ENCODE data around the gene RUFY4. TPM values are rescaled to one million over a fixed set of nuclear protein-coding genes. Genes with fewer than 3 reads are reported as not detected.
"Not testable (repeated sequence)": the region's sequence is repeated elsewhere in the genome, so short reads cannot be mapped to it uniquely, and the experiment has no call there.

RUFY4 gene
- total RNA-seq, 2 donors from 2014 or later = not detected

GRCh38 chr2:218039171-218039570 lies 29.9 kb upstream of the RUFY4 start:
- WGBS, 2 donors = 84 to 87% methylated on average over 2 of the region's 2 CpGs
- DNase-seq (no peak), ATAC-seq (no peak)
- Histone ChIP-seq H3K27me3 (no peaks in the 10 kb centered on the region), H3K36me3 (replicated peaks in 1 of 2; ENCODE audit: insufficient read depth in 1 of 2, low read depth in 2 of 2) (no peaks in the 10 kb centered on the region), H3K9me3 (no peaks in the 10 kb centered on the region), H3K4me1 (peaks cover 5% of the 10 kb centered on the region), H3K27ac (no peak overlapping the region), H3K4me3 (no peak overlapping the region)
- intact Hi-C loops (cut with DNase I) = loop anchor here (10.0 kb wide), 1 partner anchor 254 kb away; no protein-coding TSS in a partner anchor
- TF ChIP-seq, protein P1, sequence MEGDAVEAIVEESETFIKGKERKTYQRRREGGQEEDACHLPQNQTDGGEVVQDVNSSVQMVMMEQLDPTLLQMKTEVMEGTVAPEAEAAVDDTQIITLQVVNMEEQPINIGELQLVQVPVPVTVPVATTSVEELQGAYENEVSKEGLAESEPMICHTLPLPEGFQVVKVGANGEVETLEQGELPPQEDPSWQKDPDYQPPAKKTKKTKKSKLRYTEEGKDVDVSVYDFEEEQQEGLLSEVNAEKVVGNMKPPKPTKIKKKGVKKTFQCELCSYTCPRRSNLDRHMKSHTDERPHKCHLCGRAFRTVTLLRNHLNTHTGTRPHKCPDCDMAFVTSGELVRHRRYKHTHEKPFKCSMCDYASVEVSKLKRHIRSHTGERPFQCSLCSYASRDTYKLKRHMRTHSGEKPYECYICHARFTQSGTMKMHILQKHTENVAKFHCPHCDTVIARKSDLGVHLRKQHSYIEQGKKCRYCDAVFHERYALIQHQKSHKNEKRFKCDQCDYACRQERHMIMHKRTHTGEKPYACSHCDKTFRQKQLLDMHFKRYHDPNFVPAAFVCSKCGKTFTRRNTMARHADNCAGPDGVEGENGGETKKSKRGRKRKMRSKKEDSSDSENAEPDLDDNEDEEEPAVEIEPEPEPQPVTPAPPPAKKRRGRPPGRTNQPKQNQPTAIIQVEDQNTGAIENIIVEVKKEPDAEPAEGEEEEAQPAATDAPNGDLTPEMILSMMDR (IDR thresholded peaks at IDR 0.05) = no peak
- TF ChIP-seq POLR2A (IDR thresholded peaks at IDR 0.05) = no peak

DNA sequence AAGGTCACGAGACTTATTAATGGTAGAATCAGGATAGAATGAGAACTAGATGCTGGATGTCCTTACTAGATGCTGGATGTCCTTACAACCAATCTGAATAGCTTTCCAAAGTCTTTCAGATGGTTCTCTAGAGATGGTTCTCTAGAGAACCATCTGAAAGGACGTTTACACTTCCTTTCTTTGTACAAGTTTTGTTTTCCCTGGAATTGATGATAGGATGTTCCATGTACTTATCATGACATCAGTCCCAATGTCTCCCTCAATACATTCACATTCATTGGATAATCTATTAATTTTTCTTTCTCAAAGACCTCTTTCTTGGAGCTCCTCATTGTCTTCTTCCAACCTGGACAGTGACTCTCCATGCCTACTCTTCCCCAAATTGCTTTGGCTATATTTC lies 28.2 kb upstream of the RUFY4 start:
- Histone ChIP-seq H3K9me3 (no peaks in the 10 kb centered on the region), H3K27me3 (no peaks in the 10 kb centered on the region), H3K27ac (no peak overlapping the region), H3K4me3 (no peak overlapping the region), H3K4me1 (no peaks in the 10 kb centered on the region), H3K36me3 (replicated peaks in 1 of 2; ENCODE audit: insufficient read depth in 1 of 2, low read depth in 2 of 2) (no peaks in the 10 kb centered on the region)
- WGBS, 2 donors = 70 to 79% methylated on average over 2 of the region's 2 CpGs
- intact Hi-C loops (cut with DNase I) = no loop called here
- ATAC-seq (no peak), DNase-seq (no peak)
- TF ChIP-seq POLR2A (IDR thresholded peaks at IDR 0.05) = no peak
- TF ChIP-seq, protein P1 (IDR thresholded peaks at IDR 0.05) = no peak

DNA sequence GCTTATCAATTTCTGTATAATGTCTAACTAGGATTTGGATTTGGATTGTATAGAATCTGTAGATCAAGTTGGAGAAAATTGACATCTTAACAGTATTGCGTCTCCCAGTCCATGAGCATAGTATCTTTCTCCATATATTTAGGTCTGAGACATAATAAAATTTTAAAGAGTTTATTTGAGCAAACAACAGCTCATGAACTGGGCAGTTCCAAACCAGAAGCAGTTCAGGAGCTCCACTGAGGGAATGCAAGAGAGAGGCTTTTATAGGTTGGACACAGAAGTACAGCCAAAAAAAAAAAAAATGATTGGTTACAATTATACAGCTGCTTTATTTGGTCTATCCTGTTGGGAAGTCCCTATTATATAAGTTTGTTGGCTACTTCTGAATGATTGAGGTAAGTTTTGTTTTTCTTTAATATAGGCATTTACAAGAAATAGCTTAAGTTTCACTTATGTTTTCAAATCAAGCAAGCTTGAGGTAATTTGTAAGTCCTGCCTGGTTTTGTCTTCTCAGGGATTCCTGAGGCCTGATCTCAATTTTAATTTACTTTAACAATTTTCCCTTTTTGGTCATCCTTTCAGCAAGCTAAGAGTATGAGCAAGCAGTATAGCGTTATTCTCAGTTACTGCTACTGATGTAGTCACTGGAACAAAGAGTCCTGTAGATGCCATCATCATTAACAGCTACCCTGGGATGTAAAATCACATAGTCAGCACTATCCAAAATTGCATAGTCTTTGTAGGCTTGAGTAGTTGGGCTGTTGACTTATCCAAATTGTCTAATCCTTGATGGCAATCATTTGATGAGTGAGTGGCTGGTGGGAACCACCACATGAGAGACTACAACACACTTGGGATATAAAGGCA lies 27.5 kb upstream of the RUFY4 start:
- H3K4me1 ChIP-seq = no peaks in the 10 kb centered on the region
- DNase-seq (no peak), ATAC-seq (no peak)
- intact Hi-C loops (cut with DNase I) = no loop called here
- WGBS, 2 donors = 84 to 94% methylated on average over 2 of the region's 2 CpGs
- no peak overlapping the region for H3K4me3 ChIP-seq
- no peaks in the 10 kb centered on the region for H3K36me3 ChIP-seq (replicated peaks in 1 of 2; ENCODE audit: insufficient read depth in 1 of 2, low read depth in 2 of 2)
- TF ChIP-seq, protein P1 (IDR thresholded peaks at IDR 0.05) = no peak
- no peak for TF ChIP-seq POLR2A (IDR thresholded peaks at IDR 0.05)
- no peak overlapping the region for H3K27ac ChIP-seq
- no peaks in the 10 kb centered on the region for H3K9me3 ChIP-seq
- no peaks in the 10 kb centered on the region for H3K27me3 ChIP-seq

GRCh38 chr2:218043100-218043499 lies 26.0 kb upstream of the RUFY4 start:
- intact Hi-C loops (cut with DNase I) = no loop called here
- Histone ChIP-seq H3K36me3 (replicated peaks in 1 of 2; ENCODE audit: insufficient read depth in 1 of 2, low read depth in 2 of 2) (no peaks in the 10 kb centered on the region), H3K27me3 (no peaks in the 10 kb centered on the region), H3K4me3 (no peak overlapping the region), H3K27ac (no peak overlapping the region), H3K4me1 (no peaks in the 10 kb centered on the region), H3K9me3 (no peaks in the 10 kb centered on the region)
- ATAC-seq (no peak), DNase-seq (no peak)
- TF ChIP-seq, protein P1 (IDR thresholded peaks at IDR 0.05) = no peak
- TF ChIP-seq POLR2A (IDR thresholded peaks at IDR 0.05) = no peak
- WGBS, 2 donors = 60 to 79% methylated on average over 1 of the region's 1 CpG

DNA sequence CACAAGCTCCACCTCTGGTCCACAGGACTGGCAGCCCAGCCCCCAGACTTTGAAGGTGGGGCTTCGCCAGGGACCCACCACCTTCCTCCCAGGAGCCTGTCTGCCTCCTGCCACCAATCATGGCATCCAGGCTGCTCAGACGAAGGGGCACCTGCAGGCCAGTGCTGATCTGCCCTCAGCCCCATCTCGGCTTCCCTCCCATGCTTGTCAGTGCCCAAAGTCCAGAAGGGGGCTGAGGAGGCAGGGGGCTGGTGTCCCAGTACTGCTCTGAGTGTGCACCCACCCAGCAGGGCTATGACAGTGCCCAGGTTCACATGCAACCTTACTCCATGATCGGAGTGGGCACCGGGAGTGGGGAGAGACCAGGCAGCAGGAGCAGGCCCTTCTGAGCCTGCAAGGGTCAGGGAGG lies 25.3 kb upstream of the RUFY4 start:
- ATAC-seq = no peak
- H3K4me3 ChIP-seq = no peak overlapping the region
- no peaks in the 10 kb centered on the region for H3K36me3 ChIP-seq (replicated peaks in 1 of 2; ENCODE audit: insufficient read depth in 1 of 2, low read depth in 2 of 2)
- H3K27me3 ChIP-seq = no peaks in the 10 kb centered on the region
- H3K9me3 ChIP-seq = no peaks in the 10 kb centered on the region
- H3K27ac ChIP-seq = no peak overlapping the region
- WGBS, 2 donors = 84 to 100% methylated on average over 2 to 3 of the region's 5 CpGs
- DNase-seq = no peak
- no peak for TF ChIP-seq POLR2A (IDR thresholded peaks at IDR 0.05)
- TF ChIP-seq, protein P1 (IDR thresholded peaks at IDR 0.05) = no peak
- intact Hi-C loops (cut with DNase I) = no loop called here
- no peaks in the 10 kb centered on the region for H3K4me1 ChIP-seq

DNA sequence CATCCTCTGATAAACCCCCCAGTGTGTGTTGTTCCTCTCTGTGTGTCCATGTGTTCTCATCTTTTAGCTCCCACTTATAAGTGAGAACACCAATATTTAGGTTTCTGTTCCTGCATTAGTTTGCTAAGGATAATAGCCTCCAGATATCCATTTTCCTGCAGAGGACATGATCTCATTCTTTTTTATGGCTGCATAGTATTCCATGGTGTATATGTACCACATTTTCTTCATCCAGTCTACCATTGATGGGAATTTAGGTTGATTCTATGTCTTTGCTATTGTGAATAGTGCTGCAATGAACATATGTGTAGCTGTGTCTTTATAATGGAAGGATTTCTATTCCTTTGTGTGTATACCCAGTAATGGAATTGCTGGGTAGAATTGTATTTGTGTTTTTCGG lies 24.5 kb upstream of the RUFY4 start:
- WGBS, 2 donors = 96 to 100% methylated on average over 1 of the region's 1 CpG
- H3K4me3 ChIP-seq; intact Hi-C loops (cut with DNase I); H3K4me1 ChIP-seq; H3K27me3 ChIP-seq; H3K27ac ChIP-seq; ATAC-seq; DNase-seq; H3K36me3 ChIP-seq (replicated peaks in 1 of 2; ENCODE audit: insufficient read depth in 1 of 2, low read depth in 2 of 2); H3K9me3 ChIP-seq: not testable (repeated sequence)

All from body of pancreas (tissue), 4 donors.